ENCODE data around the gene CCDC175. TPM values are rescaled to one million over a fixed set of nuclear protein-coding genes. Genes with fewer than 3 reads are reported as not detected.

The CCDC175 gene
- total and polyA plus RNA-seq, 10 of the 15 experiments (the other 5 are each of a cell fraction or from before 2014, with no cell fraction given) = not detected

GRCh38 chr14:59463787-59464485 is 112.7 kb downstream of the CCDC175 start:
- peak overlapping the region; percentile 60; the same call in 1 of the 2 replicates for H3K4me3 ChIP-seq
- ATAC-seq = peak; percentile 70
- peak; percentile 27 for FAIRE-seq
- TF ChIP-seq CTCF (IDR thresholded peaks at IDR 0.05 in 2 of 3, conservative IDR thresholded peaks at IDR 0.05 in 1 of 3; ENCODE audit: control insufficient read depth in 2 of 3, extremely low read depth in 1 of 3, insufficient read depth in 1 of 3, low read depth in 3 of 3, low read length in 3 of 3) = no peak
- TF ChIP-seq BHLHE40 (IDR thresholded peaks at IDR 0.05; ENCODE audit: borderline replicate concordance in 1 of 2, low read depth in 2 of 2, low read length in 1 of 2) = peak in 1 of 2 experiments; percentile 76; a peak in 2 of 4 replicates
- TF ChIP-seq ASH2L (IDR thresholded peaks at IDR 0.05; ENCODE audit: borderline replicate concordance, low read depth) = no peak
- no peak for TF ChIP-seq KLF5 (IDR thresholded peaks at IDR 0.05; ENCODE audit: partially characterized antibody)
- TF ChIP-seq USF2 (IDR thresholded peaks at IDR 0.05; ENCODE audit: borderline replicate concordance, low read depth, low read length) = no peak
- no peak for TF ChIP-seq TCF3 (IDR thresholded peaks at IDR 0.05; ENCODE audit: borderline replicate concordance, insufficient read depth, low read depth, low read length)
- no peak for TF ChIP-seq ZNF384 (IDR thresholded peaks at IDR 0.05; ENCODE audit: borderline replicate concordance, low read depth, low read length)
- TF ChIP-seq CEBPB (IDR thresholded peaks at IDR 0.05; ENCODE audit: borderline replicate concordance in 1 of 2, low read depth in 2 of 2, low read length in 2 of 2) = no peak
- TF ChIP-seq ESRRA (IDR thresholded peaks at IDR 0.05; ENCODE audit: low read length) = no peak
- peak; percentile 47; the same call in 1 of the 2 replicates for TF ChIP-seq POLR2A (IDR thresholded peaks at IDR 0.05; ENCODE audit: low read depth, low read length)
- TF ChIP-seq HDGF (IDR thresholded peaks at IDR 0.05) = 0 out of 2 replicates have a peak, but pooled peaks have one; percentile 24
- no peak for TF ChIP-seq PKNOX1 (IDR thresholded peaks at IDR 0.05)
- no peak for TF ChIP-seq SIX5 (IDR thresholded peaks at IDR 0.05; ENCODE audit: low read depth, low read length, severe bottlenecking)
- no peak for TF ChIP-seq CHD1 (IDR thresholded peaks at IDR 0.05; ENCODE audit: low read depth, low read length)
- peak; percentile 82 for TF ChIP-seq RFX5 (IDR thresholded peaks at IDR 0.05; ENCODE audit: low read depth, low read length)
- TF ChIP-seq CREM (IDR thresholded peaks at IDR 0.05; ENCODE audit: low read depth) = peak; percentile 33; the same call in 1 of the 2 replicates
- TF ChIP-seq TBL1XR1 (IDR thresholded peaks at IDR 0.05; ENCODE audit: low read depth, low read length) = no peak
- no peak for TF ChIP-seq RELB (IDR thresholded peaks at IDR 0.05; ENCODE audit: low read depth)

More at GRCh38 chr14:59463787-59464485, 112.7 kb downstream of the CCDC175 start:
- ChIA-PET SMC1A (ENCODE audit: uncharacterized antibody, unreplicated experiment) (interaction anchor here (0.6 to 1.6 kb wide), 5 partner anchors 8 to 339 kb away, joined by 3 read pairs; no protein-coding TSS in a partner anchor), CTCF (interaction anchor here (0.6 to 3.0 kb wide), 3 partner anchors 20 to 329 kb away, joined by 3 to 6 read pairs (median 4); no protein-coding TSS in a partner anchor), POLR2A (interaction anchor here (0.5 to 1.9 kb wide), 2 partner anchors 20 to 841 kb away, joined by 3 to 6 read pairs; partner anchors contain the start of genes JKAMP and L3HYPDH), RAD21 (ENCODE audit: unreplicated experiment) (interaction anchor here (1.0 to 1.1 kb wide), 2 partner anchors 20 to 302 kb away, joined by 3 read pairs; partner anchors contain the start of genes JKAMP and L3HYPDH)
- Histone ChIP-seq H3K9me3 (replicated peaks; ENCODE audit: control insufficient read depth, insufficient read depth, low read length) (no peaks in the 10 kb centered on the region), H3K36me3 (ENCODE audit: control insufficient read depth in 2 of 2, insufficient read depth in 2 of 2, low read length in 1 of 2) (no peaks in the 10 kb centered on the region; a peak in 1 of 4 replicates), H2AFZ (ENCODE audit: control insufficient read depth, low read depth, low read length) (peak overlapping the region; percentile 84), H3K27ac (ENCODE audit: control insufficient read depth, insufficient read depth) (no peak overlapping the region), H4K20me1 (ENCODE audit: control insufficient read depth, insufficient read depth) (no peaks in the 10 kb centered on the region), H3K79me2 (ENCODE audit: control insufficient read depth, insufficient read depth, low read length) (no peaks in the 10 kb centered on the region), H3K4me2 (ENCODE audit: control insufficient read depth, insufficient read depth) (peak overlapping the region; percentile 97), H3K9ac (ENCODE audit: control insufficient read depth, insufficient read depth, low read length) (no peak overlapping the region; the same call in 1 of the 2 replicates), H3K4me1 (ENCODE audit: control insufficient read depth, insufficient read depth, low read length) (peaks cover 10% of the 10 kb centered on the region), H3K27me3 (replicated peaks in 1 of 2; ENCODE audit: control insufficient read depth in 2 of 2, insufficient read depth in 2 of 2, low read length in 1 of 2) (no peaks in the 10 kb centered on the region)
- no TSS peak for BruUV-seq (replicated peaks)
- intact Hi-C loops (cut with micrococcal nuclease; ENCODE audit: unreplicated experiment) = no loop called here
- DNase-seq (ENCODE audit: low read depth, low spot score) = no peak
- 29% methylated on average over 60 of the region's 60 CpGs for WGBS (ENCODE audit: insufficient coverage, insufficient replicate concordance, low lambda C conversion rate, missing lambda C conversion rate)
- in situ Hi-C loops (cut with MboI) = no loop called here

Measured in GM12878 (cell line).